Tibial nerve (tissue), 3 donors: Measurements from ENCODE around the gene ASH1L.

Experiments
- CTCF ChIP-seq, 5 experiments: fragments of 200-600 bp in 3 of 5; fragments of 450-650 bp in 2 of 5; sonication (generic) in 3 of 5; IDR thresholded peaks; one replicate each; pipeline ENCODE4 v1.5.1; 2016 to 2019; ENCODE audit warnings: antibody characterized with exemption in 5 of 5, mild to moderate bottlenecking in 3 of 5, moderate library complexity in 2 of 5
- POLR2A ChIP-seq, 2 donors: fragments of 450-650 bp; IDR thresholded peaks; one replicate each; pipeline ENCODE4 v1.6.1; 2017; ENCODE audit warnings: antibody characterized with exemption in 2 of 2, mild to moderate bottlenecking in 2 of 2, moderate library complexity in 2 of 2

DNA sequence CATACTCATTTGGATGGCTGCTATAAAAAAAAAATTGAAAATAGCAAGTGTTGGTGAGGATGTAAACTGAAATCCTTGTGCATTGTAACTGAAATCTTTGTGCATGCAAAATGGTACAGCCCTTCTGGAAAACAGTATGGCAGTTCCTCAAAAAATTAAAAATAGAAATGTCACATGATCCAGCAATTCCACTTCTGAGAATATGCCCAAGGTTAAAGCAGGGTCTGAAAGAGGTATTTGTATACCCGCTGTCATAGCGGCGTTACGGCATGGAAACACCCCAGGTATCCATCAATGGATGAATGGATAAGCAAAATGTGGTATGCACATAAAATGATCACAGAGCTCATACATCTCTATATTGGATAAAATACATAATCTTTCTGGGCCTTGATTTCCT lies 125.2 kb downstream of the ASH1L start:
- TF ChIP-seq POLR2A (IDR thresholded peaks at IDR 0.05): no peak
- TF ChIP-seq CTCF (IDR thresholded peaks at IDR 0.05): no peak
